Medulla oblongata (tissue), 1 donor: Measurements from ENCODE around the gene C2.
A peak's percentile ranks its signal among the peaks of the same experiment; 100 is the strongest.

ENCODE experiments used
- DNase-seq: peaks from one replicate; pipeline ENCODE4 v3.0.0-alpha.2; 2015; ENCODE audit errors: extremely low spot score

C2 gene

GRCh38 chr6:31927242-31927862 is at the start of gene C2:
C2 (plus strand) TSS chr6:31927717; CDS start chr6:31927753, 36 bp downstream.
- no peak for DNase-seq

GRCh38 chr6:31878222-31878621 is 49.3 kb upstream of the C2 start:
- no peak for DNase-seq

- DNase-seq = no peak
Measured at GRCh38 chr6:31878726-31879125, 48.8 kb upstream of the C2 start, which contains the start of gene SLC44A4. SLC44A4 (minus strand) TSS chr6:31878997; CDS start chr6:31878980, 17 bp downstream.

- DNase-seq = no peak
Measured at GRCh38 chr6:31879143-31879542, 48.4 kb upstream of the C2 start.

GRCh38 chr6:31879901-31880300 is 47.6 kb upstream of the C2 start:
- DNase-seq = no peak

GRCh38 chr6:31880616-31881015 is 46.9 kb upstream of the C2 start:
- no peak for DNase-seq

GRCh38 chr6:31881136-31881859 is 46.2 kb upstream of the C2 start:
- DNase-seq = no peak

- no peak for DNase-seq
Measured at GRCh38 chr6:31882344-31882743, 45.2 kb upstream of the C2 start.

- DNase-seq = no peak
Measured at GRCh38 chr6:31883676-31884075, 43.8 kb upstream of the C2 start.

- DNase-seq = no peak
Measured at GRCh38 chr6:31884528-31885035, 42.9 kb upstream of the C2 start.

- no peak for DNase-seq
Measured at GRCh38 chr6:31886541-31886991, 41.0 kb upstream of the C2 start.

GRCh38 chr6:31887173-31888007 is 40.1 kb upstream of the C2 start:
- DNase-seq = no peak

- no peak for DNase-seq
Measured at GRCh38 chr6:31888276-31889258, 39.0 kb upstream of the C2 start.

- no peak for DNase-seq
Measured at GRCh38 chr6:31889331-31889972, 38.1 kb upstream of the C2 start.

GRCh38 chr6:31892821-31893220 is 34.7 kb upstream of the C2 start:
- DNase-seq = no peak

GRCh38 chr6:31896493-31896855 is 31.0 kb upstream of the C2 start:
- DNase-seq = no peak

- DNase-seq = no peak
Measured at GRCh38 chr6:31896856-31897611, 30.5 kb upstream of the C2 start.

- peak; percentile 93 for DNase-seq
Measured at GRCh38 chr6:31897612-31898382, 29.7 kb upstream of the C2 start, which contains the start of gene EHMT2. EHMT2 (minus strand) TSS chr6:31897698; CDS start chr6:31897677, 21 bp downstream.
